Loucy (cell line): ENCODE data around the gene SHB.

Experiments
- H2AFZ ChIP-seq: fragments of 200-600 bp; sonication (generic); 2 replicates; pipeline ENCODE4 v1.6.0; 2016; ENCODE audit warnings: antibody characterized with exemption, mild to moderate bottlenecking, low read length, moderate library complexity
- H3F3A ChIP-seq: fragments of 200-600 bp; 2 replicates; pipeline ENCODE4 v1.6.0; 2016; ENCODE audit warnings: antibody characterized with exemption, low read depth, mild to moderate bottlenecking
- H3K27me3 ChIP-seq: fragments of 200-600 bp; sonication (generic); 2 replicates; pipeline ENCODE4 v1.6.1; 2014; ENCODE audit warnings: low read length, mild to moderate bottlenecking; ENCODE audit not compliant: insufficient read depth, poor library complexity, severe bottlenecking
- H3K36me3 ChIP-seq: fragments of 200-600 bp; sonication (generic); 2 replicates; pipeline ENCODE4 v1.6.1; 2016; ENCODE audit warnings: low read length; ENCODE audit not compliant: insufficient read depth
- H3K4me1 ChIP-seq: fragments of 200-600 bp; sonication (generic); 2 replicates; pipeline ENCODE4 v1.5.1; 2014; ENCODE audit warnings: low read length, mild to moderate bottlenecking; ENCODE audit not compliant: insufficient read depth, poor library complexity, severe bottlenecking
- H3K4me2 ChIP-seq: fragments of 200-600 bp; sonication (generic); 2 replicates; pipeline ENCODE4 v1.6.0; 2014; ENCODE audit warnings: antibody characterized with exemption, low read length, low read depth, mild to moderate bottlenecking; ENCODE audit not compliant: poor library complexity, severe bottlenecking
- H3K4me3 ChIP-seq: fragments of 200-600 bp; sonication (generic); 2 replicates; pipeline ENCODE4 v1.5.1; 2014; ENCODE audit warnings: low read length, mild to moderate bottlenecking, mixed read lengths; ENCODE audit not compliant: poor library complexity, severe bottlenecking
- H3K79me2 ChIP-seq: fragments of 200-600 bp; sonication (generic); 2 replicates; pipeline ENCODE4 v1.6.1; 2014; ENCODE audit warnings: low read length; ENCODE audit not compliant: insufficient read depth
- H3K9ac ChIP-seq: fragments of 200-600 bp; sonication (generic); 2 replicates; pipeline ENCODE4 v1.6.0; 2014; ENCODE audit warnings: mild to moderate bottlenecking, low read depth, low read length, moderate library complexity; ENCODE audit not compliant: poor library complexity, severe bottlenecking
- H3K9me2 ChIP-seq: fragments of 200-600 bp; sonication (generic); replicated peaks from 2 replicates; pipeline ENCODE4 v1.6.1; 2016; ENCODE audit warnings: low read depth, low read length, mixed read lengths
- H3K9me3 ChIP-seq: fragments of 200-600 bp; sonication (generic); 2 replicates; pipeline ENCODE4 v1.6.1; 2014; ENCODE audit warnings: mild to moderate bottlenecking, antibody characterized with exemption, low read length, low read depth; ENCODE audit not compliant: insufficient read depth
- H4K20me1 ChIP-seq: fragments of 200-600 bp; sonication (generic); 2 replicates; pipeline ENCODE4 v1.6.0; 2014; ENCODE audit warnings: antibody characterized with exemption, low read length, mild to moderate bottlenecking; ENCODE audit not compliant: insufficient read depth, poor library complexity, severe bottlenecking
- CTCF ChIP-seq: fragments of 200-600 bp; sonication (generic); conservative IDR thresholded peaks from 2 replicates; pipeline ENCODE4 v1.5.1; 2014; ENCODE audit warnings: mild to moderate bottlenecking, antibody characterized with exemption, low read length
- EZH2phosphoT487 ChIP-seq: fragments of 200-600 bp; IDR thresholded peaks from 2 replicates; pipeline ENCODE4 v1.6.1; 2018; ENCODE audit warnings: antibody characterized with exemption, mild to moderate bottlenecking, moderate library complexity, borderline replicate concordance

Gene SHB

GRCh38 chr9:38038307-38039089, 30.5 kb downstream of the SHB start:
- Histone ChIP-seq H3K9me3 (no peaks in the 10 kb centered on the region), H3K4me1 (peaks cover 6% of the 10 kb centered on the region), H3K4me3 (no peak overlapping the region), H2AFZ (no peak overlapping the region), H3F3A (no peaks in the 10 kb centered on the region), H3K4me2 (no peak overlapping the region), H3K27me3 (no peaks in the 10 kb centered on the region), H3K79me2 (no peaks in the 10 kb centered on the region), H4K20me1 (no peaks in the 10 kb centered on the region), H3K9ac (no peak overlapping the region), H3K36me3 (no peaks in the 10 kb centered on the region), H3K9me2 (no peaks in the 10 kb centered on the region)
- TF ChIP-seq EZH2phosphoT487 (no peak), CTCF (no peak)

- TF ChIP-seq CTCF = no peak
- TF ChIP-seq EZH2phosphoT487 = no peak
- Histone ChIP-seq H3F3A (no peaks in the 10 kb centered on the region), H3K4me2 (no peak overlapping the region), H4K20me1 (no peaks in the 10 kb centered on the region), H3K27me3 (no peaks in the 10 kb centered on the region), H3K36me3 (no peaks in the 10 kb centered on the region), H3K4me3 (no peak overlapping the region), H3K9ac (no peak overlapping the region), H3K9me2 (no peaks in the 10 kb centered on the region), H2AFZ (no peak overlapping the region), H3K4me1 (peaks cover 6% of the 10 kb centered on the region), H3K79me2 (no peaks in the 10 kb centered on the region), H3K9me3 (no peaks in the 10 kb centered on the region)
Observed at GRCh38 chr9:38037981-38038306, 31.1 kb downstream of the SHB start.

- H3K36me3 ChIP-seq = no peaks in the 10 kb centered on the region
- peaks cover 6% of the 10 kb centered on the region for H3K4me1 ChIP-seq
- H3K9me3 ChIP-seq = no peaks in the 10 kb centered on the region
- no peaks in the 10 kb centered on the region for H4K20me1 ChIP-seq
- H3K4me2 ChIP-seq = no peak overlapping the region
- H3K9ac ChIP-seq = no peak overlapping the region
- no peaks in the 10 kb centered on the region for H3K27me3 ChIP-seq
- no peaks in the 10 kb centered on the region for H3K79me2 ChIP-seq
- H3K9me2 ChIP-seq = no peaks in the 10 kb centered on the region
- TF ChIP-seq EZH2phosphoT487 (no peak), CTCF (no peak)
- no peak overlapping the region for H2AFZ ChIP-seq
- no peaks in the 10 kb centered on the region for H3F3A ChIP-seq
- H3K4me3 ChIP-seq = no peak overlapping the region
Observed at GRCh38 chr9:38036359-38037084, 32.5 kb downstream of the SHB start.
